Measurements from ENCODE around the gene MISP.
"Not testable (repeated sequence)": the region's sequence is repeated elsewhere in the genome, so short reads cannot be mapped to it uniquely, and the experiment has no call there.

The MISP gene

GRCh38 chr19:750640-751423 is at the start of gene MISP:
Gene MISP (plus strand): TSS chr19:751112. CDS start chr19:756947, 5,835 bp downstream.
- DNase-seq = peak; percentile 41

- not testable (repeated sequence) for DNase-seq
These were observed 48.1 kb upstream of the MISP start for GRCh38 chr19:702847-703246.

GRCh38 chr19:703329-703650 is 47.6 kb upstream of the MISP start:
- DNase-seq = no peak

GRCh38 chr19:703651-704446 is 47.1 kb upstream of the MISP start:
- no peak for DNase-seq

- no peak for DNase-seq
These were observed 46.5 kb upstream of the MISP start for GRCh38 chr19:704447-704741.

GRCh38 chr19:708154-709143 is 42.5 kb upstream of the MISP start, which contains the start of gene PALM:
Gene PALM (plus strand): TSS chr19:708935. CDS start chr19:709147, 212 bp downstream.
- no peak for DNase-seq

- DNase-seq = no peak
These were observed 41.5 kb upstream of the MISP start for GRCh38 chr19:709196-709964.

- no peak for DNase-seq
These were observed 40.8 kb upstream of the MISP start for GRCh38 chr19:709965-710571.

GRCh38 chr19:710767-711166 is 40.1 kb upstream of the MISP start:
- DNase-seq = no peak

GRCh38 chr19:711254-711653 is 39.7 kb upstream of the MISP start:
- DNase-seq = no peak

GRCh38 chr19:715347-715746 is 35.6 kb upstream of the MISP start:
- no peak for DNase-seq

GRCh38 chr19:718251-718951 is 32.5 kb upstream of the MISP start:
- no peak for DNase-seq

- no peak for DNase-seq
These were observed 31.9 kb upstream of the MISP start for GRCh38 chr19:718991-719512.

- DNase-seq = no peak
These were observed 31.1 kb upstream of the MISP start for GRCh38 chr19:719636-720344.

GRCh38 chr19:720345-721160 is 30.4 kb upstream of the MISP start:
- DNase-seq = no peak

GRCh38 chr19:722553-723101 is 28.3 kb upstream of the MISP start:
- no peak for DNase-seq

GRCh38 chr19:723247-723646 is 27.7 kb upstream of the MISP start:
- DNase-seq = no peak

- no peak for DNase-seq
These were observed 27.2 kb upstream of the MISP start for GRCh38 chr19:723714-724113.

GRCh38 chr19:725461-726089 is 25.3 kb upstream of the MISP start:
- DNase-seq = no peak

Data from NCI-H2081 treated with DMSO at 0.1 percent for 48 hours (cell line).